GM19328 (cell line): ENCODE data around the gene OLA1.
"Not testable (repeated sequence)": the region's sequence is repeated elsewhere in the genome, so short reads cannot be mapped to it uniquely, and the experiment has no call there.

Source experiments
- ATAC-seq: cut with Tn5 transposase; IDR thresholded peaks from one replicate; pipeline ENCODE4 v1.9.1; 2021; ENCODE audit warnings: mild to moderate bottlenecking, moderate library complexity; ENCODE audit not compliant: unreplicated experiment

The OLA1 gene

DNA sequence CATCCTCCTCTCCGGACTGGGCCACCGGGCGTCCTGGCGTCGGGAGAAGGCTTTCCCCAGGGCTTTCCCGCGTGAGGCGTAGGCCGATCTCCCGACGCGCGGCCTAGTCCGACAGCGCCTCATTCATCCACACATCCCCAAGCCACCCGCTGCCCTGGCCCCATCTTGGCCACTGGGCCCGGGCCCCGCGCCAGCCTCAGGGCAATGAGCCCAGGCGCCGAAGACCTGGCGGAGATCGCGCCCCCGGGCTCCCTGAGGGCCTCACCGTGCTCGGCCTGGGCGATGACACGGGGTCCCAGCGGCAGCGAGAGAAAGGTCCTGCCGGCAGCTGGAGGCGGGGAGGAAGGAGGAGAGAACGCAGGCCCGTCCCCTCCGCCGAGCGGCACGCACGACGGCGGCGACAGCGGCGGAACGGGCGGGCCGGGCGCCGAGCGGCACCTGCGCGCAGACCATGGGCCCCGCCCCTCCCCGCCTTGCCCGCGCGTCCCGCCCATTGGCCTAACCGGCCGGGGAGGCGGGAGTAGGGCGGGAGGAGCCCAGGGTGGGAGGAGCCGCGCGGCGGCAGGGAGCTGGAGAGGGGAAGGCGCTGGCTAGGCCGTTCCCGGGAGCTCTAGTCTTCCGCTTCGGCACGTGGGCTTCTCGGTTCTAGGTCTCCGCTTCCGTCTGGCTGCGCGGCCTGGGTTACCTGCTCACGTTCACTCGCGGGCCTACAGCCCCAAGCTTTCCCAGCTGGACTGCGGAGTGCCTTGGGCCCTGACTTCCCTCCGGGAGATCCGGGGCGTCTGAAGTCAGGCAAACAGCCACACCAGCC lies at the start of gene OLA1:
Gene OLA1 (minus strand): TSS at position 346 of the 811 bp plus-strand sequence. CDS start 1,717 bp downstream, outside the sequence.
- ATAC-seq = peak; percentile 97

- no peak for ATAC-seq
Observed at GRCh38 chr2:174292908-174293307, 44.6 kb upstream of the OLA1 start.

GRCh38 chr2:174286172-174286571 lies 37.8 kb upstream of the OLA1 start:
- ATAC-seq = no peak

GRCh38 chr2:174282441-174282840 lies 34.1 kb upstream of the OLA1 start:
- ATAC-seq = no peak

DNA sequence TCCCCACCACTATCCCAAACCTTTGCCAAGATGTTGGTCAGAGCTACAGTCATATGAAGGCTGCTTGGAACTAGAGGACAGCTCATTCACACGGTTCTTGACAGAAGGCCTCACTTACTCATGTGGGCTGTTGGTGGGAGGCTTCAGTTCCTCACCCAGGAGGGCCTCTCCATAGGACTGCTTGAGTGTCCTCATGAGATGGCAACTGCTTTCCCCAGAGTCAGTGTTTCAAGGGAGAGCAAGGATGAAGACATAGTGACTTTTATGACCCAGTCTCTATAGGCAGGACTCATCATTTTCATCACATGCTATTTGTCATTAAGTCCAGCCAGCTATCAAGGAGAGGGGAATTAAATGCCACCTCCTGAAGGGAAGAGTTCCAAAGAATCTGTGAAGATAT lies 33.4 kb upstream of the OLA1 start:
- ATAC-seq = no peak

DNA sequence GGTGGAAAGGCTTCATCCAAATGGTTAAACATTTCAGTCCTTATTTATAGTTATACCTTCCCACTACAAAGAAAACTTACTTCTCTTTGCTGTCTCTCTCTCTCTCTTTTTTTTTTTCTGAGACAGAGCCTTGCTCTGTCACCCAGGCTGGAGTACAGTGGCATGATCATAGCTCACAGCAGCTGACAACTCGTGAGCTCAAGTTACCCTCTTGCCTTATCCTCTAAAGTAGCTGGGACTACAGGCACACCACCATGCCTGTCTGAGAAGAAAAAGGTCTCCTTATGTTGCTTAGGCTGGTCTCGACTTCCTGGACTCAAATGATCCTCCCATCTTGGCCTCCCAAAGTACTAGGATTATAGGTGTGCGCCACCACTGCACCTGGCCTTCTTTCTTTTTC lies 32.3 kb upstream of the OLA1 start:
- ATAC-seq = no peak

DNA sequence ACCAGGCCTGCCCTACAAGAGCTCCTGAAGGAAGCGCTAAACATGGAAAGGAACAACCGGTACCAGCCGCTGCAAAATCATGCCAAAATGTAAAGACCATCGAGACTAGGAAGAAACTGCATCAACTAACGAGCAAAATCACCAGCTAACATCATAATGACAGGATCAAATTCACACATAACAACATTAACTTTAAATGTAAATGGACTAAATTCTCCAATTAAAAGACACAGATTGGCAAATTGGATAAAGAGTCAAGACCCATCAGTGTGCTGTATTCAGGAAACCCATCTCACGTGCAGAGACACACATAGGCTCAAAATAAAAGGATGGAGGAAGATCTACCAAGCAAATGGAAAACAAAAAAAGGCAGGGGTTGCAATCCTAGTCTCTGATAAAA lies 21.9 kb upstream of the OLA1 start:
- ATAC-seq = not testable (repeated sequence)

- no peak for ATAC-seq
Observed at GRCh38 chr2:174266288-174266687, 18.0 kb upstream of the OLA1 start.

- ATAC-seq = no peak
Observed at GRCh38 chr2:174263997-174264396, 15.7 kb upstream of the OLA1 start.

DNA sequence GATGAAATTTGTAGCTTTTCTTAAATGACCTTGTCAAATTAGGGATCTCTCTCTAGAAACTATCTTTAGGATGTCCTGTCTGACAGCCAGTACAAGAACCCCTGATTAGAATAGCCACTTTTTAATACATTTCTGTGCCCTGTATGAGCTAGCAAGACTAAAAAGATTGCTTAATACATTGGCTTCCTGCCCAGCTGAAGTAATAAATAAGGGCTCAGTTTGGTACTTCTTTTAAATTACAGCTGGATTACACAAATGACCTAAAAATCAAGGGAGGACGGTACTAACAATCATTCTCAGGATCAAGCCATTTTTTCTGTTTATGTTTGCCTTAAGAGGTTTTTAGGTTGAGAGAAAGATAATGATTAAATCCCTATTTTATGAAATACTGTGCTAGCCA lies 11.6 kb upstream of the OLA1 start:
- no peak for ATAC-seq

GRCh38 chr2:174254267-174254666 lies 5.9 kb upstream of the OLA1 start:
- ATAC-seq = no peak

GRCh38 chr2:174248998-174249592 lies 763 bp upstream of the OLA1 start:
- no peak for ATAC-seq

GRCh38 chr2:174247474-174248186 lies 702 bp downstream of the OLA1 start:
- ATAC-seq = no peak

GRCh38 chr2:174246944-174247381 lies 1.4 kb downstream of the OLA1 start:
- no peak for ATAC-seq

- ATAC-seq = not testable (repeated sequence)
Observed at GRCh38 chr2:174245628-174246027, 2.7 kb downstream of the OLA1 start.

- ATAC-seq = no peak
Observed at GRCh38 chr2:174245065-174245464, 3.3 kb downstream of the OLA1 start.

DNA sequence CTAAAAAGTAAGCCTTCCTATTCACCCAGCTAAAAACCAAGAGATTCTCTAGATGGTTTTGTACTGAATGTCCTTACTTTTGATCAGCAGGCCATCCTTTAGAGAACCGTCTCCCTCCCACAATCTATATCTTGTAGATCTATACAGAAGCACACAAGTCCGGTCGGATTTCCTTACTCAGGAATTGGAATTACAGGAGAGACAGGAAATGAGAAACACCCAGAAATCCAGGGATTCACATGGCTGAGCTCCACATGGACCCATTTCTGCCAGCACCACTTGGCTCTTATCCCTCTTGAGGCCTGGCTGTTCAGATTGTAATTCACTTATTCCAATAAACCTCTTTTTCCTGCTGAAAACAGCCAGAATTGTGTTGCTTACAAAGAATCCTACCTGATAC lies 4.5 kb downstream of the OLA1 start:
- ATAC-seq = no peak

DNA sequence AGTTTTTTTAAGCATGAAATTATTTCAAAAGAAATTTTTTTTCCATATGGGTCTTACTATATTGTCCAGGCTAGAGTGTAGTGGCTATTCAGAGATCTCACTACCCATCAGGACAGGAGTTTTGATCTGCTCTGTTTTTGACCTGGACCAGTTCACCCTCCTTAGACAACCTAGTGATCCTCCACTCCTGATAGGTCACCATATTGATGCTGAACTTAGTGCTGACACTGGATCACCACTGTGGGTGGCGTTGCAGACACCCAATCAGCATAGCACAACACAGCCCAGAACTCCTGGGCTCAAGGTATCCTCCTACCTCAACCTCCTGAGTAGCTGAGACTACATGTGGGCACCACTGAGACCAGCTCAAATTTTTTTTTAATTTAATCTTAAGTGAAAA lies 8.2 kb downstream of the OLA1 start:
- ATAC-seq = no peak

DNA sequence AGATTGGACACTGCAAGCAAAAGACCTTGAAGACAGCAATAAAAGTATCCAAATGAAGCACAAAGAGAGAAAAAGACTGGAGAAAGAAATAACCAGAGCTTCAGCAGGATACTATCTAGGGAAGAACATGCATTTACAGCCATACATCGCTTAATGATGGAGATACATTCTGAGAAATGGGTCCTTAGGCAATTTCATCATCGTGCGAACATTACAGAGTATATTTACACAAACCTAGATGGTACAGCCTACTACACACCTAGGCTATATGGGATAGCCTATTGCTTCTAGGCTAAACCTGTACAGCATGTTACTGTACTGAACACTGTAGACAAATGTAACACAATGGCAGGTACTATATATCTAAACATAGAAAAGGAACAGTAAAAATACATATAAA lies 11.9 kb downstream of the OLA1 start:
- no peak for ATAC-seq

- no peak for ATAC-seq
Observed at GRCh38 chr2:174235680-174236079, 12.7 kb downstream of the OLA1 start.

GRCh38 chr2:174233771-174234275 lies 14.5 kb downstream of the OLA1 start:
- no peak for ATAC-seq

- ATAC-seq = no peak
Observed at GRCh38 chr2:174227748-174228147, 20.6 kb downstream of the OLA1 start.
